ENCODE results near the gene DEF6.
A peak's percentile ranks its signal among the peaks of the same experiment; 100 is the strongest.
"Not testable (repeated sequence)": the region's sequence is repeated elsewhere in the genome, so short reads cannot be mapped to it uniquely, and the experiment has no call there.

The DEF6 gene

DNA sequence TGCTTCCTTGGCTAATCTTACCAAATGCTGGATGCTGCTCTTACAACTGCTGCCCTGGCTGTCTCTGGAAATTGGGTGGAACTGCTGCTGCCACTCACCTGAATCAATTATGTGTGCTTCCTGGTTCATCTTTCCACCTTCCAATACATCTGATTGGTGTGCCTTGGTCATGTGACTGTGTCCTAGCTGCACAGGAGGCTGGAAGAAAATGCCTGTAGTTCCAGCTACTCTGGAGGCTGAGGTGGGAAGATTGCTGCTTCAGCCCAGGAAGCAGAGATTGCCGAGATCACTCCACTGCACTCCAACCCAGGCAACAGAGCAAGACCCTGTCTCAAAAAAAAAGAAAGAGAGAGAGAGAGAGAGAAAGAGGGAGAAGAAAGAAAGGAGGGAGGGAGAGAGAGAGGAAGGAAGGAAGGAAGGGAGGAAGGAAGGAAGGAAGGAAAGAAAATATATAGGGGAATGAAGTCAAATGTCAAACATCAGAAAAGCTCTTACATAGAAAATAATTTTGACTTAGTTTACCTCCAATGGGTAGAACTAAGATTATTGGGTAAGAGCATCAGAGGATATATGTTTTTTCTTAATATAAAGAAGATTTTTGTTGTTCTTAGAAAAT lies 30.6 kb downstream of the DEF6 start:
- no peak overlapping the region for H3K27ac Mint-ChIP-seq
- peaks cover 0 to 2% of the 10 kb centered on the region in 2 donors for H3K9me3 Mint-ChIP-seq
- peaks cover 5 to 16% of the 10 kb centered on the region in 2 donors for H3K4me1 Mint-ChIP-seq
- ATAC-seq (replicated peaks): no peak
- H3K36me3 Mint-ChIP-seq: peaks cover 13 to 14% of the 10 kb centered on the region in 2 donors
- H3K27me3 Mint-ChIP-seq: no peaks in the 10 kb centered on the region
- H3K4me3 Mint-ChIP-seq: no peak overlapping the region
- DNase-seq: no peak

DNA sequence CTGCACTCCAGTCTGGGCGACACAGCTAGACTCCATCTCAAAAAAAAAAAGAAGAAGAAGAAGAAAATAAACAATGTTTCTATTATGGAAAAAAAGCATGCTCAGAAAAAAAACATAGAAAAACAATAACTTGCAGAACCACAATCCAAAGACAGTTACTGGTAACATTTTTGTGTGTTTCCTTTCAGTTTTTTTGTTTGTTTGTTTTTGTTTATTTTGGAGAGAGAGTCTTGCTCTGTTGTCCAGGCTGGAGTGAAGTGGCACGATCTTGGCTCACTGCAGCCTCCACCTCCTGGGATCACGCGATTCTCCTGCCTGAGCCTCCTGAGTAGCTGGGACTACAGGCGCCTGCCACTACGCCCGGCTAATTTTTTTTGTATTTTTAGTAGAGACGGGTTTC lies 31.3 kb downstream of the DEF6 start:
- H3K9me3 Mint-ChIP-seq; ATAC-seq (replicated peaks); H3K27me3 Mint-ChIP-seq; DNase-seq; H3K27ac Mint-ChIP-seq; H3K4me3 Mint-ChIP-seq: not testable (repeated sequence)
- H3K36me3 Mint-ChIP-seq: peaks cover 14 to 16% of the 10 kb centered on the region in 2 donors
- H3K4me1 Mint-ChIP-seq: peaks cover 5 to 16% of the 10 kb centered on the region in 2 donors

- H3K4me1 Mint-ChIP-seq: peaks cover 5 to 19% of the 10 kb centered on the region in 2 donors
- peaks cover 0 to 5% of the 10 kb centered on the region in 2 donors for H3K9me3 Mint-ChIP-seq
- no peak overlapping the region for H3K27ac Mint-ChIP-seq
- no peaks in the 10 kb centered on the region for H3K27me3 Mint-ChIP-seq
- DNase-seq: no peak
- peaks cover 9 to 14% of the 10 kb centered on the region in 2 donors for H3K36me3 Mint-ChIP-seq
- no peak for ATAC-seq (replicated peaks)
- no peak overlapping the region for H3K4me3 Mint-ChIP-seq
These were observed 33.0 kb downstream of the DEF6 start for GRCh38 chr6:35330541-35331119.

DNA sequence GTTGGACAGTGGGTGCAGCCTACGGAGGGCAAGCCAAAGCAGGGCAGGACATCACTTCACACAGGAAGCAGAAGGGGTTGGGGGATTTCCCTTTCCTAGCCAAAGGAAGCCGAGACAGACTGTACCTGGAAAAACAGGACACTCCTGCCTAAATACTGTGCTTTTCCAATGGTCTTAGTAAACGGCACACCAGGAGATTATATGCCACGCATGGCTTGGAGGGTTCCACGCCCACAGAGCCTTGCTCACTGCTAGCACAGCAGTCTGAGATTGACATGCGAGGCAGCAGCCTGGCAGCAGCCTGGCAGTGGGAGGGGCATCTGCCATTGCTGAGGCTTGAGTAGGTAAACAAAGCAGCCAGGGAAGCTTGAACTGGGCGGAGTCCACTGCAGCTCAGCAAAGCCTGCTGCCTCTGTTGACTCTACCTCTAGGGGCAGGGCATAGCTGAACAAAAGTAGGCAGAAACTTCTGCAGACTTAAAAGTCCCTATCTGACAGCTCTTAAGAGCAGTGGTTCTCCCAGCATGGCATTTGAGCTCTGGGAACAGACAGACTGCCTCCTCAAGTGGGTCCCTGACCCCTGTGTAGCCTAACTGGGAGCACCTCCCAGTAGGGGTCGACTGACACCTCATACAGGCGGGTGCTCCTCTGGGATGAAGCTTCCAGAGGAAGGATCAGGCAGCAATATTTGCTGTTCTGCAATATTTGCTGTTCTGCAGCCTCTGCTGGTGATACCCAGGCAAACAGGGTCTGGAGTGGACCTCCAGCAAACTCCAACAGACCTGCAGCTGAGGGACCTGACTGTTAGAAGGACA lies 34.7 kb downstream of the DEF6 start:
- Mint-ChIP-seq H3K36me3 (peaks cover 9 to 14% of the 10 kb centered on the region in 2 donors), H3K4me1 (peaks cover 11 to 23% of the 10 kb centered on the region in 2 donors)
- H3K4me3 Mint-ChIP-seq, H3K9me3 Mint-ChIP-seq, H3K27me3 Mint-ChIP-seq, DNase-seq, H3K27ac Mint-ChIP-seq: not testable (repeated sequence)
- peak in 1 of 2 donors; percentile 26 for ATAC-seq (replicated peaks)

DNA sequence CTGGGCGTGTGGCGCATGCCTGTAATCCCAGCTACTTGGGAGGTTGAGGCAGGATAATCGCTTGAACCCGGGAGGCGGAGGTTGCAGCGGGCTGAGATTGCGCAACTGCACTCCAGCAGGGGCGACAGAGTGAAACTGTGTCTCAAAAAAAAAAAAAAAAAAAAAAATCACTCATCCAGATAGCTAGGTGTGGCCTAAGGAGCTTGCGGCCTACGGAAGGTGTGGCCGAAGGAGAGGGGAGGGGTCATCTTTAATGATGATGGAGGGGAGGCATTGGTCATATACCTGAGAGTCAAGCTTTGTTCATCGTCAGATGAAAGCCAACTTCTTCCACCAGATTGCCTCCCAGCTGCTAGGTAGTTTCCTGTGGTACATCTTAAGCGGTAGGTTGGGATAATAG lies 43.9 kb downstream of the DEF6 start:
- Mint-ChIP-seq H3K36me3 (peaks cover 13 to 18% of the 10 kb centered on the region in 2 donors), H3K9me3 (peaks cover 0 to 2% of the 10 kb centered on the region in 2 donors), H3K27me3 (no peaks in the 10 kb centered on the region), H3K4me3 (no peak overlapping the region), H3K27ac (no peak overlapping the region), H3K4me1 (peaks cover 47% of the 10 kb centered on the region in 2 donors)
- DNase-seq (no peak), ATAC-seq (replicated peaks) (no peak)

- no peaks in the 10 kb centered on the region for H3K27me3 Mint-ChIP-seq
- H3K27ac Mint-ChIP-seq: peak within 1 kb of the TSS; percentile 93
- DNase-seq: peak; percentile 96
- peaks cover 40 to 48% of the 10 kb centered on the region in 2 donors for H3K4me1 Mint-ChIP-seq
- peak; percentile 96 to 98 for ATAC-seq (replicated peaks)
- H3K9me3 Mint-ChIP-seq: no peaks in the 10 kb centered on the region
- peak within 1 kb of the TSS; percentile 89 to 95 for H3K4me3 Mint-ChIP-seq
- H3K36me3 Mint-ChIP-seq: peaks cover 13 to 20% of the 10 kb centered on the region in 2 donors
These were observed 44.9 kb downstream of the DEF6 start, which contains the start of gene PPARD for GRCh38 chr6:35342258-35343091. Gene PPARD, plus strand, starts transcription at chr6:35342558. Its CDS starts 68,530 bp downstream, at chr6:35411088.

DNA sequence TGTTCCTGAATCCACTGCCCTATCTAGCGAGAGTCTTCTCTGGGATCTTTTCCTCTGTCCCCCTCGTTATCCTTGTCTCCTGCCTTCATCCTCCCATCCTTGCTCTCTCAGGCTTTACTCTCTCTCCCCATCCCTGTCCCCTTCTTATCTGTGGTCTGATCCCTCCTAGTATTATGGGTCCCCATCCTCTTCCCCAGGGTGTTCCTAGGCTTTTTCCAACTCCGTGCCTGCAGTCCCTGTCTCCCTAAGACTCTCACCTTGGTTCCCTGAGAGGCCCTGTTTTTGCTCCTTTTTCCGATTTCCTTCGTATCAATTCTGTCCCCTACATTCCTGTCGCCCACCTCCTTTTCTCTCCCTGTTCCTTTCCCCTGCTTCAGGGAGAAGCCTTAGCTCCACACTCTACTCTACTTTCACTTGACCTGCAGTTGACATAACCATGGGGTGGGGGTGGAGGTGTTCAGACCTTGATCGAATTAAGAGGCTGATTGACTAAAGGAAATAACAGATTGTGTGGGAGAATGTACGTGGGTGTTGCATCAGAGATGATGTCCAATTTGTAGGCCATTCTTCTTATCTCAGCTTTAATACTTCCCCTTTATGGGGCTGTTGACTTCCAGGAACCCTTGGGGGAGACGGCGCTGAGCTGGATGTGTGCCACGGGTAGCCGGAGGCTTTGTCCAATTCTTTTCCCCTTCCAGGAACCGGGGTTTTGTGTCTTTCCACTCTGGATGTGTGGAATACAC lies 45.6 kb downstream of the DEF6 start:
- H3K9me3 Mint-ChIP-seq: no peaks in the 10 kb centered on the region
- DNase-seq: no peak
- peaks cover 15 to 23% of the 10 kb centered on the region in 2 donors for H3K36me3 Mint-ChIP-seq
- H3K4me3 Mint-ChIP-seq: peak overlapping the region; percentile 89 to 95
- H3K4me1 Mint-ChIP-seq: peaks cover 43 to 51% of the 10 kb centered on the region in 2 donors
- no peaks in the 10 kb centered on the region for H3K27me3 Mint-ChIP-seq
- peak overlapping the region; percentile 93 for H3K27ac Mint-ChIP-seq
- peak; percentile 13 to 31 for ATAC-seq (replicated peaks)

GRCh38 chr6:35343835-35344550 lies 46.4 kb downstream of the DEF6 start:
- ATAC-seq (replicated peaks) (no peak), DNase-seq (no peak)
- Mint-ChIP-seq H3K4me3 (peak overlapping the region; percentile 89 to 95), H3K4me1 (peaks cover 45 to 58% of the 10 kb centered on the region in 2 donors), H3K36me3 (peaks cover 18 to 29% of the 10 kb centered on the region in 2 donors), H3K9me3 (no peaks in the 10 kb centered on the region), H3K27me3 (no peaks in the 10 kb centered on the region), H3K27ac (peak overlapping the region; percentile 78)

GRCh38 chr6:35351422-35351821 lies 53.8 kb downstream of the DEF6 start:
- Mint-ChIP-seq H3K4me1 (peaks cover 21 to 49% of the 10 kb centered on the region in 2 donors), H3K36me3 (peaks cover 26 to 71% of the 10 kb centered on the region in 2 donors), H3K4me3 (no peak overlapping the region), H3K27ac (peak overlapping the region; percentile 17), H3K27me3 (no peaks in the 10 kb centered on the region), H3K9me3 (no peaks in the 10 kb centered on the region)
- ATAC-seq (replicated peaks) (no peak), DNase-seq (no peak)

- H3K36me3 Mint-ChIP-seq: peaks cover 28 to 72% of the 10 kb centered on the region in 2 donors
- H3K27me3 Mint-ChIP-seq: no peaks in the 10 kb centered on the region
- DNase-seq: no peak
- H3K27ac Mint-ChIP-seq: no peak overlapping the region
- H3K4me3 Mint-ChIP-seq: no peak overlapping the region
- no peak for ATAC-seq (replicated peaks)
- peaks cover 20 to 43% of the 10 kb centered on the region in 2 donors for H3K4me1 Mint-ChIP-seq
- H3K9me3 Mint-ChIP-seq: no peaks in the 10 kb centered on the region
These were observed 55.1 kb downstream of the DEF6 start for GRCh38 chr6:35352735-35353134.

DNA sequence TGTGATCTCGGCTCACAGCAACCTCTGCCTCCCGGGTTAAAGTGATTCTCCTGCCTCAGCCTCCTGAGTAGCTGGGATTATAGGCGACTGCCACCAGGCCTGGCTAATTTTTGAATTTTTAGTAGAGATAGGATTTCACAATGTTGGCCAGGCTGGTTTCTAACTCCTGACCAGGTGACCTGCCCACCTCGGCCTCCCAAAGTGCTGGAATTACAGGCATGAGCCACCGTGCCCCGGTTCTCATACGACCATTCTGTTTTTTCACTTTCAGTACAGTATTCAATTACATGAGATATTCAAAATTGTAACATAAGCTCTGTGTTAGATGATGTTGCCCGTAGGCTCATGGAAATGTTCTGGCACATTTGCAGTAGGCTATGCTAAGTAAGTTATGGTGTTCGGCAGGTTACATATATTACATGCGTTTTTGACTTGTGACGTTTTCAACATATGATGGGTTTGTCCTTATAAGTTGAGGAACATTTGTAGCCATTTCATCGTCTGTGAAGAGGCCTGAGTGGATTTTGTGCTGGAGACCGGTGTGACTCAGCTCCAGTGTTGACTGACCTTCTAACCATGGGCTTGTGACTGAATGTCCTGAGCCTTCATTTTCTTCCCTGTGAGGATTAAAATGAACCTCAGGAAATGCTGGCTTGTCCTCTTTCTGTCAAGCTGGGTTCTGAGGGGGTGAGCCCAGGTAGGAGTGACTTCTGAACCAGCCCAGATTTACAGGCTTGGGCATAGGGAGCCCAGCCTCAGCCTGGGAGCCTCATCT lies 56.9 kb downstream of the DEF6 start:
- no peak overlapping the region for H3K4me3 Mint-ChIP-seq
- no peaks in the 10 kb centered on the region for H3K9me3 Mint-ChIP-seq
- peak overlapping the region; percentile 42 for H3K27ac Mint-ChIP-seq
- DNase-seq (no peak), ATAC-seq (replicated peaks) (no peak)
- H3K27me3 Mint-ChIP-seq: no peaks in the 10 kb centered on the region
- H3K36me3 Mint-ChIP-seq: peaks cover 30 to 78% of the 10 kb centered on the region in 2 donors
- peaks cover 21 to 41% of the 10 kb centered on the region in 2 donors for H3K4me1 Mint-ChIP-seq

- H3K36me3 Mint-ChIP-seq: peaks cover 29 to 70% of the 10 kb centered on the region in 2 donors
These were observed 58.8 kb downstream of the DEF6 start for GRCh38 chr6:35356391-35356790.

More at GRCh38 chr6:35356391-35356790, 58.8 kb downstream of the DEF6 start:
- DNase-seq: no peak
- Mint-ChIP-seq H3K27me3 (no peaks in the 10 kb centered on the region), H3K27ac (no peak overlapping the region), H3K4me1 (peaks cover 30 to 48% of the 10 kb centered on the region in 2 donors), H3K9me3 (no peaks in the 10 kb centered on the region), H3K4me3 (no peak overlapping the region)
- no peak for ATAC-seq (replicated peaks)

All from stimulated activated naive B cell treated with anti-CD40 and anti-IgM and Interleukin-4, amounts not matched to agents 10 μg/mL and 1 μg/mL and 100 μg/mL, for 72 hours (primary cell).